Smooth muscle cell (in vitro differentiated cells): Measurements from ENCODE around the gene HMGXB3. TPM values are rescaled to one million over a fixed set of nuclear protein-coding genes. Genes with fewer than 3 reads are reported as not detected.

Experiments
- DNase-seq: peaks from one replicate; lab custom pipeline; 2025; ENCODE audit not compliant: unreplicated experiment; lab: John Stamatoyannopoulos, UW
- H2AFZ ChIP-seq: fragments of 200-600 bp; sonication (generic); 2 replicates; pipeline ENCODE4 v1.6.0; 2016; ENCODE audit warnings: antibody characterized with exemption, low read depth, mild to moderate bottlenecking
- H3F3A ChIP-seq: fragments of 200-600 bp; sonication (generic); 2 replicates; pipeline ENCODE4 v1.6.0; 2017; ENCODE audit warnings: antibody characterized with exemption, low read depth
- H3K27ac ChIP-seq: fragments of 200-600 bp; sonication (generic); 2 replicates; pipeline ENCODE4 v1.5.1; 2016; ENCODE audit warnings: low read depth, mild to moderate bottlenecking
- H3K27me3 ChIP-seq: fragments of 200-600 bp; sonication (generic); 2 replicates; pipeline ENCODE4 v1.6.1; 2016; ENCODE audit warnings: low read depth, mild to moderate bottlenecking
- H3K36me3 ChIP-seq: fragments of 200-600 bp; sonication (generic); 2 replicates; pipeline ENCODE4 v1.5.1; 2016; ENCODE audit warnings: low read depth
- H3K4me1 ChIP-seq: fragments of 200-600 bp; sonication (generic); 2 replicates; pipeline ENCODE4 v1.5.1; 2016; ENCODE audit warnings: low read depth
- H3K4me2 ChIP-seq: fragments of 200-600 bp; sonication (generic); 2 replicates; pipeline ENCODE4 v1.6.0; 2016; ENCODE audit warnings: mild to moderate bottlenecking
- H3K4me3 ChIP-seq: fragments of 200-600 bp; sonication (generic); 2 replicates; pipeline ENCODE4 v1.5.1; 2016; ENCODE audit warnings: mild to moderate bottlenecking
- H3K79me2 ChIP-seq: fragments of 200-600 bp; sonication (generic); 2 replicates; pipeline ENCODE4 v1.6.0; 2016; ENCODE audit warnings: low read depth, mild to moderate bottlenecking
- H3K9ac ChIP-seq: fragments of 200-600 bp; sonication (generic); 2 replicates; pipeline ENCODE4 v1.6.0; 2016; ENCODE audit warnings: low read depth
- H3K9me3 ChIP-seq: fragments of 200-600 bp; sonication (generic); replicated peaks from 2 replicates; pipeline ENCODE4 v1.5.1; 2016; ENCODE audit warnings: low read depth
- H4K20me1 ChIP-seq: fragments of 200-600 bp; sonication (generic); 2 replicates; pipeline ENCODE4 v1.6.0; 2016; ENCODE audit warnings: low read depth
- WGBS: methylation state at CpG from one replicate; pipeline ENCODE4 v1.1.7; 2016; ENCODE audit warnings: low lambda C conversion rate; 5-methylcytosine and 5-hydroxymethylcytosine counted together
- polyA plus RNA-seq: library from polyadenylated mRNA; unstranded; fragments of >200 nt; fragmentation: Nextera tagmentation; extraction: Ambion mirVana; gene quantifications from 2 replicates; pipeline ENCODE4 v1.2.1, GENCODE V29; 2016
- total RNA-seq: library from RNA; depleted of rRNA; stranded (reverse); fragments of >200 nt; gene quantifications from 2 replicates; pipeline ENCODE4 v1.2.3, GENCODE V29; 2014
- TF ChIP-seq, protein P1 (sequence below): fragments of 200-600 bp; sonication (generic); IDR thresholded peaks from 2 replicates; pipeline ENCODE4 v1.5.1; 2017; ENCODE audit warnings: borderline replicate concordance, mild to moderate bottlenecking, antibody characterized with exemption; ENCODE audit not compliant: insufficient read depth, poor library complexity, severe bottlenecking

The HMGXB3 gene
- total and polyA plus RNA-seq, 2 experiments from 2014 or later, result 31.4 to 41.8 TPM

- no peaks in the 10 kb centered on the region for H4K20me1 ChIP-seq
- H3K27me3 ChIP-seq, result no peaks in the 10 kb centered on the region
- H3K79me2 ChIP-seq, result no peaks in the 10 kb centered on the region
- H3K4me3 ChIP-seq, result no peak overlapping the region
- TF ChIP-seq, protein P1, sequence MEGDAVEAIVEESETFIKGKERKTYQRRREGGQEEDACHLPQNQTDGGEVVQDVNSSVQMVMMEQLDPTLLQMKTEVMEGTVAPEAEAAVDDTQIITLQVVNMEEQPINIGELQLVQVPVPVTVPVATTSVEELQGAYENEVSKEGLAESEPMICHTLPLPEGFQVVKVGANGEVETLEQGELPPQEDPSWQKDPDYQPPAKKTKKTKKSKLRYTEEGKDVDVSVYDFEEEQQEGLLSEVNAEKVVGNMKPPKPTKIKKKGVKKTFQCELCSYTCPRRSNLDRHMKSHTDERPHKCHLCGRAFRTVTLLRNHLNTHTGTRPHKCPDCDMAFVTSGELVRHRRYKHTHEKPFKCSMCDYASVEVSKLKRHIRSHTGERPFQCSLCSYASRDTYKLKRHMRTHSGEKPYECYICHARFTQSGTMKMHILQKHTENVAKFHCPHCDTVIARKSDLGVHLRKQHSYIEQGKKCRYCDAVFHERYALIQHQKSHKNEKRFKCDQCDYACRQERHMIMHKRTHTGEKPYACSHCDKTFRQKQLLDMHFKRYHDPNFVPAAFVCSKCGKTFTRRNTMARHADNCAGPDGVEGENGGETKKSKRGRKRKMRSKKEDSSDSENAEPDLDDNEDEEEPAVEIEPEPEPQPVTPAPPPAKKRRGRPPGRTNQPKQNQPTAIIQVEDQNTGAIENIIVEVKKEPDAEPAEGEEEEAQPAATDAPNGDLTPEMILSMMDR, result no peak
- H3K27ac ChIP-seq, result no peak overlapping the region
- H3F3A ChIP-seq, result peaks cover 8% of the 10 kb centered on the region
- 97% methylated on average over 19 of the region's 19 CpGs for WGBS
- no peak overlapping the region for H3K9ac ChIP-seq
- no peaks in the 10 kb centered on the region for H3K9me3 ChIP-seq
- H3K4me2 ChIP-seq, result no peak overlapping the region
- no peak overlapping the region for H2AFZ ChIP-seq
- DNase-seq, result no peak
- H3K4me1 ChIP-seq, result peaks cover 12% of the 10 kb centered on the region
- H3K36me3 ChIP-seq, result no peaks in the 10 kb centered on the region
Measured at GRCh38 chr5:150079909-150080461, 79.4 kb downstream of the HMGXB3 start.

DNA sequence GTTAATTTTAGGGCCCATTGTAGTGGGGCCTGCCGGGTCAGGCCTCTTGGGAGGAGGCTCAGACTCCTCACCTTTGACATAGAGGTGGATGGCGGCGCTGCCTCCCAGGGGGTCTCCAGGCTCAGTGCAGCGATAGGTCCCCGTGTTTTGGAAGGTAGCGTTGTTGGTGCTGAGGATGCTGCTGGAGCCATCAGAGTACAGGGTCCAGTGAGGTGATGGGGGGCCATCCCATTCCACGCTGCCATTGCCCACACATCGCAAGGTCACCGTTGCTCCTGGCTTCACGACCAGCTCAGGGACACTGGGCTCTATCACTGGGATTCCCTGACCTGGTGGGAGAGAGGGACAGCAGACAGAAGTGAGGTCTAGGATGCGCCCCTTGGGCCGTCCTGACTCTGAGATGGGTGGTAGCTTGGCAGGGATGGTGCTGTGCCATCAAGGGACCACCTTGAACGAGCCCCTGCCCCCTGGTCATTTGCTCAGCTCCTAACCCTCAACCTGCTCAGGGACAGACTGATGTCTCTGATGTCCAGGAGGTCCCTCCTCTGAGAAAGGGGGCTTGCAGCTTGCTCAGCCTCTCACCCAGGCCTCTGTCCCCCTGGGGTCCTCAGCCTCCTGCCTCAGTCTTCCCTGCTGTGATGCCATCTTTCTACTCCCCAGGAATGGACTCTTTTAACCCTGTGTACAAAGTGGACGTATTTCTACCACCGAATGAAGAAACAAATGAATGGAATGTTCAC lies 80.3 kb downstream of the HMGXB3 start:
- no peak for DNase-seq
- no peak overlapping the region for H3K4me3 ChIP-seq
- TF ChIP-seq, protein P1, result no peak
- no peak overlapping the region for H3K9ac ChIP-seq
- H2AFZ ChIP-seq, result no peak overlapping the region
- H3F3A ChIP-seq, result peaks cover 8% of the 10 kb centered on the region
- no peaks in the 10 kb centered on the region for H3K9me3 ChIP-seq
- no peak overlapping the region for H3K4me2 ChIP-seq
- no peak overlapping the region for H3K27ac ChIP-seq
- H3K79me2 ChIP-seq, result no peaks in the 10 kb centered on the region
- H3K36me3 ChIP-seq, result no peaks in the 10 kb centered on the region
- peaks cover 12% of the 10 kb centered on the region for H3K4me1 ChIP-seq
- WGBS, result 92% methylated on average over 15 of the region's 15 CpGs
- no peaks in the 10 kb centered on the region for H3K27me3 ChIP-seq
- no peaks in the 10 kb centered on the region for H4K20me1 ChIP-seq

DNA sequence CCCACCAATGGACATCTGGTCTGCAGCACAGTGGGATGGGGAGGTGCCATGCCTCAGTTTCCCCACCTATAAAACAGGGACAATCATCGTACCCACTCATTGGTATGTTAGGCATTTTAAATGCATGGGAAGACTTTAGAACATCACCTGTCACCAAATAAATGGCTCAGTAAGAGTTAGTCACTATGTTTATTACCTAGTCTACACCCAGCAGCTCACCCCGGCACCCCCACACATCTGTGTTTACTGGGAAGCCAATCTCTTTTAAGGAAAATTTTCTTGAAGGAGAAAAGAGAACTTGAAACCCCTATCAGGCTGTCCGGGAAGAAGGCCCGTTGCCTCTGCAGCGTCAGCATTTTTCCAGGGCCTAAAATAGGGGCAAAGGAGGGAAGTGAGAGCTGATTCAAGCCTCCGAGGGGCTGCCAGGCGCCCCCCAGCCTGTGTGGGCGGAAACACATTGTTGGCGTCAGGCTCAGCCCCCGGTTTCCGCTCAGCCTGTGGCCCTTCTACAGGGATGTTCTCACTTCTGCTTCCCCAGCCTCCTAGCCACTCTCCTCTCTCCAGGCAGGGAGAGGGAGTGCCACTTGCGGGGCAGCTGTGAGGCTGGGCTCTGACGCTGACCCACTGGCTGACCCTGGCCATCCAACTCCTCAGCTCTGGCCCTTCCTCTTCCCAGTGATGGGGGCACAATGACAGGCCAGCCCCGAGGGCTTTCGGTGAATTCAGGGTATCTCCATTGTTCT lies 81.2 kb downstream of the HMGXB3 start:
- no peaks in the 10 kb centered on the region for H3K79me2 ChIP-seq
- no peak overlapping the region for H3K4me3 ChIP-seq
- no peak overlapping the region for H3K27ac ChIP-seq
- DNase-seq, result no peak
- H3K27me3 ChIP-seq, result no peaks in the 10 kb centered on the region
- H2AFZ ChIP-seq, result no peak overlapping the region
- H3K9ac ChIP-seq, result no peak overlapping the region
- H3K4me2 ChIP-seq, result peak overlapping the region; percentile 28
- H3K36me3 ChIP-seq, result no peaks in the 10 kb centered on the region
- no peaks in the 10 kb centered on the region for H3K9me3 ChIP-seq
- peaks cover 8% of the 10 kb centered on the region for H3F3A ChIP-seq
- 43% methylated on average over 15 of the region's 15 CpGs for WGBS
- H3K4me1 ChIP-seq, result peaks cover 12% of the 10 kb centered on the region
- H4K20me1 ChIP-seq, result no peaks in the 10 kb centered on the region
- TF ChIP-seq, protein P1, result no peak
